HEK293 (cell line): Measurements from ENCODE around the gene SPTBN1.

Experiments
- CTCF ChIA-PET: fragments of 350-600 bp; formaldehyde crosslinking; extraction: SDS; loops from one replicate; lab custom pipeline; 2021; ENCODE audit warnings: antibody characterized with exemption; lab: Yijun Ruan, JAX
- POLR2A ChIA-PET: fragments of 300-600 bp; formaldehyde crosslinking; extraction: SDS; loops from one replicate; lab custom pipeline; 2020; ENCODE audit warnings: antibody characterized with exemption, inconsistent platforms; lab: Yijun Ruan, JAX
- H3K27ac ChIP-seq: fragments of 200-500 bp; sonication (Bioruptor generic); 2 replicates; pipeline ENCODE4 v1.5.1; 2014; ENCODE audit warnings: low read depth, low read length, control low read depth, inconsistent platforms; ENCODE audit errors: extremely low read depth
- H3K36me3 ChIP-seq, 2 experiments: fragments of 200-500 bp in 1 of 2; sonication (Bioruptor generic) in 1 of 2; 1 replicate in 1 of 2; 2 replicates in 1 of 2; pipeline ENCODE4 v1.5.1; 2014 to 2017; ENCODE audit warnings: inconsistent platforms in 2 of 2, low read length in 2 of 2; ENCODE audit not compliant: control insufficient read depth in 2 of 2, insufficient read depth in 1 of 2
- H3K4me1 ChIP-seq: fragments of 200-500 bp; sonication (Bioruptor generic); 2 replicates; pipeline ENCODE4 v1.5.1; 2014; ENCODE audit warnings: mild to moderate bottlenecking, low read length, inconsistent platforms; ENCODE audit not compliant: control insufficient read depth, insufficient read depth
- H3K4me3 ChIP-seq: 2 replicates; pipeline ENCODE4 v1.5.1; 2011; ENCODE audit warnings: low read depth, mild to moderate bottlenecking, control low read depth, low read length, moderate library complexity
- H3K9me3 ChIP-seq: fragments of 200-500 bp; sonication (Bioruptor generic); 2 replicates; pipeline ENCODE4 v1.5.1; 2014; ENCODE audit warnings: low read depth, low read length, inconsistent platforms; ENCODE audit not compliant: control insufficient read depth, insufficient read depth
- BCL11B ChIP-seq: fragments of 450-650 bp; formaldehyde crosslinking; IDR thresholded peaks from 2 replicates; pipeline ENCODE4 v1.5.1; 2016; ENCODE audit warnings: low read depth, missing biosample characterization, missing genetic modification characterization
- GFI1B ChIP-seq: fragments of 450-650 bp; formaldehyde crosslinking; IDR thresholded peaks from 2 replicates; pipeline ENCODE4 v1.5.1; 2016; ENCODE audit warnings: missing biosample characterization, missing genetic modification characterization
- HOXA7 ChIP-seq: sonication (generic); formaldehyde crosslinking; IDR thresholded peaks from 2 replicates; pipeline ENCODE4 v1.8.1; 2022; ENCODE audit warnings: missing genetic modification reagents, borderline replicate concordance
- HOXC10 ChIP-seq: sonication (generic); formaldehyde crosslinking; IDR thresholded peaks from 2 replicates; pipeline ENCODE4 v1.8.1; 2023; ENCODE audit warnings: mild to moderate bottlenecking, missing genetic modification reagents
- RBAK ChIP-seq: fragments of 450-650 bp; formaldehyde crosslinking; IDR thresholded peaks from 2 replicates; pipeline ENCODE4 v1.5.1; 2016; ENCODE audit warnings: missing biosample characterization, missing genetic modification characterization
- SALL2 ChIP-seq: fragments of 450-650 bp; formaldehyde crosslinking; IDR thresholded peaks from 2 replicates; pipeline ENCODE4 v1.5.0; 2017; ENCODE audit warnings: missing biosample characterization, mild to moderate bottlenecking, missing genetic modification characterization, borderline replicate concordance
- SP2 ChIP-seq: fragments of 450-650 bp; formaldehyde crosslinking; IDR thresholded peaks from 2 replicates; pipeline ENCODE4 v1.5.1; 2016; ENCODE audit warnings: missing biosample characterization, missing genetic modification characterization
- ZBTB11 ChIP-seq: fragments of 450-650 bp; formaldehyde crosslinking; conservative IDR thresholded peaks from 2 replicates; pipeline ENCODE4 v1.5.1; 2016; ENCODE audit warnings: low read depth, missing biosample characterization, missing genetic modification characterization
- ZBTB8A ChIP-seq: fragments of 450-650 bp; formaldehyde crosslinking; IDR thresholded peaks from 2 replicates; pipeline ENCODE4 v1.5.1; 2016; ENCODE audit warnings: missing biosample characterization, missing genetic modification characterization
- ZFP69B ChIP-seq: fragments of 450-650 bp; formaldehyde crosslinking; IDR thresholded peaks from 2 replicates; pipeline ENCODE4 v1.5.1; 2016; ENCODE audit warnings: missing biosample characterization, missing genetic modification characterization
- ZIC2 ChIP-seq: fragments of 450-650 bp; formaldehyde crosslinking; IDR thresholded peaks from 2 replicates; pipeline ENCODE4 v1.5.1; 2016; ENCODE audit warnings: missing biosample characterization, missing genetic modification characterization
- ZNF174 ChIP-seq: fragments of 450-650 bp; formaldehyde crosslinking; IDR thresholded peaks from 2 replicates; pipeline ENCODE4 v1.5.0; 2017; ENCODE audit warnings: missing biosample characterization, mild to moderate bottlenecking, missing genetic modification characterization
- ZNF184 ChIP-seq: fragments of 450-650 bp; IDR thresholded peaks from 2 replicates; pipeline ENCODE4 v1.5.1; 2018; ENCODE audit warnings: missing biosample characterization, mild to moderate bottlenecking, missing genetic modification characterization
- ZNF221 ChIP-seq: fragments of 450-650 bp; formaldehyde crosslinking; IDR thresholded peaks from 2 replicates; pipeline ENCODE4 v1.5.1; 2017; ENCODE audit warnings: missing biosample characterization, missing genetic modification characterization, borderline replicate concordance
- ZNF302 ChIP-seq: fragments of 450-650 bp; formaldehyde crosslinking; IDR thresholded peaks from 2 replicates; pipeline ENCODE4 v1.5.1; 2016; ENCODE audit warnings: missing biosample characterization, missing genetic modification characterization, low read depth
- ZNF350 ChIP-seq: fragments of 450-650 bp; formaldehyde crosslinking; IDR thresholded peaks from 2 replicates; pipeline ENCODE4 v1.5.0; 2017; ENCODE audit warnings: missing biosample characterization, mild to moderate bottlenecking, missing genetic modification characterization
- ZNF362 ChIP-seq: fragments of 450-650 bp; formaldehyde crosslinking; IDR thresholded peaks from 2 replicates; pipeline ENCODE4 v1.5.1; 2016; ENCODE audit warnings: missing biosample characterization, missing genetic modification characterization
- ZNF37A ChIP-seq: fragments of 450-650 bp; IDR thresholded peaks from 2 replicates; pipeline ENCODE4 v1.5.1; 2018; ENCODE audit warnings: missing biosample characterization, missing genetic modification characterization
- ZNF433 ChIP-seq: fragments of 450-650 bp; formaldehyde crosslinking; IDR thresholded peaks from 2 replicates; pipeline ENCODE4 v1.5.1; 2016; ENCODE audit warnings: missing biosample characterization, missing genetic modification characterization, low read depth
- ZNF548 ChIP-seq: fragments of 450-650 bp; formaldehyde crosslinking; IDR thresholded peaks from 2 replicates; pipeline ENCODE4 v1.5.1; 2016; ENCODE audit warnings: missing biosample characterization, missing genetic modification characterization
- ZNF785 ChIP-seq: fragments of 450-650 bp; formaldehyde crosslinking; IDR thresholded peaks from 2 replicates; pipeline ENCODE4 v1.5.1; 2016; ENCODE audit warnings: missing biosample characterization, missing genetic modification characterization
- ZNF791 ChIP-seq: fragments of 450-650 bp; formaldehyde crosslinking; IDR thresholded peaks from 2 replicates; pipeline ENCODE4 v1.5.1; 2016; ENCODE audit warnings: missing biosample characterization, missing genetic modification characterization
- ZNF837 ChIP-seq: fragments of 450-650 bp; formaldehyde crosslinking; IDR thresholded peaks from 2 replicates; pipeline ENCODE4 v1.5.1; 2016; ENCODE audit warnings: missing biosample characterization, missing genetic modification characterization

Gene SPTBN1

GRCh38 chr2:54649191-54649590, 193.1 kb downstream of the SPTBN1 start:
- peaks cover 28 to 99% of the 10 kb centered on the region in 2 experiments for H3K36me3 ChIP-seq
- TF ChIP-seq ZNF785 (tag by site-specific recombination) (no peak), ZNF302 (no peak), ZNF433 (no peak), ZNF791 (tag by site-specific recombination) (no peak), ZNF37A (no peak), ZNF837 (tag by site-specific recombination) (no peak), SALL2 (tag by site-specific recombination) (no peak), RBAK (tag by site-specific recombination) (no peak), ZBTB8A (tag by site-specific recombination) (no peak), HOXA7 (CRISPR knock-in tag) (no peak), ZNF350 (no peak), ZNF174 (no peak), HOXC10 (CRISPR knock-in tag) (no peak), ZNF362 (tag by site-specific recombination) (no peak), ZFP69B (tag by site-specific recombination) (no peak), GFI1B (no peak), ZNF221 (tag by site-specific recombination) (no peak), ZNF548 (tag by site-specific recombination) (no peak)
- H3K4me3 ChIP-seq, result no peak overlapping the region
- H3K4me1 ChIP-seq, result no peaks in the 10 kb centered on the region
- H3K27ac ChIP-seq, result no peak overlapping the region
- no peaks in the 10 kb centered on the region for H3K9me3 ChIP-seq
- ChIA-PET CTCF (interaction anchor here (0.8 kb wide), 1 partner anchor 17 kb away, joined by 7 read pairs; no protein-coding TSS in a partner anchor), POLR2A (no interaction called here)

- CTCF ChIA-PET, result interaction anchor here (0.8 kb wide), 1 partner anchor 16 kb away, joined by 7 read pairs; no protein-coding TSS in a partner anchor
- TF ChIP-seq ZIC2 (tag by site-specific recombination) (no peak), ZBTB11 (tag by site-specific recombination) (no peak), BCL11B (tag by site-specific recombination) (no peak), ZNF184 (tag by site-specific recombination) (no peak), SP2 (no peak)
- POLR2A ChIA-PET, result no interaction called here
- Histone ChIP-seq H3K4me3 (no peak overlapping the region), H3K4me1 (no peaks in the 10 kb centered on the region), H3K36me3 (peaks cover 28 to 99% of the 10 kb centered on the region in 2 experiments), H3K9me3 (no peaks in the 10 kb centered on the region), H3K27ac (no peak overlapping the region)
Measured at GRCh38 chr2:54649633-54650032, 193.5 kb downstream of the SPTBN1 start.
